Measurements from ENCODE around the gene GRXCR1.

GRXCR1 gene

GRCh38 chr4:42878863-42879262, 13.7 kb upstream of the GRXCR1 start:
- no CpG with 5 or more reads among the region's 3 CpGs for WGBS (ENCODE audit: extremely low coverage, insufficient coverage, insufficient read length)
- H3K4me2 ChIP-seq (ENCODE audit: low read length): no peak overlapping the region
- no peaks in the 10 kb centered on the region for H3K79me1 ChIP-seq (ENCODE audit: low read length)
- H3K23ac ChIP-seq (ENCODE audit: low read length): no peak overlapping the region
- H3K4me1 ChIP-seq (ENCODE audit: control insufficient read depth in 1 of 2, insufficient read depth in 2 of 2, low read length in 2 of 2): no peaks in the 10 kb centered on the region
- no peak overlapping the region for H4K91ac ChIP-seq (ENCODE audit: low read depth, low read length)
- no peak overlapping the region for H3K14ac ChIP-seq (ENCODE audit: low read length)
- no peak for DNase-seq
- no peak overlapping the region for H3K27ac ChIP-seq (ENCODE audit: low read depth, low read length)
- H3K9ac ChIP-seq (ENCODE audit: low read length): no peak overlapping the region
- H3K18ac ChIP-seq (ENCODE audit: low read length): no peak overlapping the region
- no peak overlapping the region for H4K8ac ChIP-seq (ENCODE audit: low read depth, low read length)
- H2AFZ ChIP-seq (ENCODE audit: insufficient read depth, low read length, poor library complexity): no peak overlapping the region
- no peak overlapping the region for H4K12ac ChIP-seq (ENCODE audit: low read depth, low read length)
- no peaks in the 10 kb centered on the region for H3K27me3 ChIP-seq (ENCODE audit: insufficient read depth, low read length)
- no peak overlapping the region for H2AK5ac ChIP-seq (ENCODE audit: low read length)
- H2BK120ac ChIP-seq (ENCODE audit: insufficient read depth, low read length, poor library complexity): no peak overlapping the region
- no peaks in the 10 kb centered on the region for H3K79me2 ChIP-seq (ENCODE audit: control insufficient read depth, insufficient read depth, low read length, poor library complexity)
- no peaks in the 10 kb centered on the region for H3K36me3 ChIP-seq (ENCODE audit: control insufficient read depth in 1 of 2, insufficient read depth in 2 of 2, low read length in 2 of 2)
- no peak overlapping the region for H2BK5ac ChIP-seq (ENCODE audit: low read depth, low read length, poor library complexity)
- no peak overlapping the region for H3K4ac ChIP-seq (ENCODE audit: low read depth, low read length)
- no peak overlapping the region for H3K4me3 ChIP-seq (ENCODE audit: low read depth, low read length)
- no peaks in the 10 kb centered on the region for H3K9me3 ChIP-seq (ENCODE audit: insufficient read depth, low read depth, low read length)
- H2BK12ac ChIP-seq (ENCODE audit: low read length): no peak overlapping the region

- Histone ChIP-seq H2BK12ac (ENCODE audit: low read length) (no peak overlapping the region), H3K4me2 (ENCODE audit: low read length) (no peak overlapping the region), H4K8ac (ENCODE audit: low read depth, low read length) (no peak overlapping the region), H4K91ac (ENCODE audit: low read depth, low read length) (no peak overlapping the region), H4K12ac (ENCODE audit: low read depth, low read length) (no peak overlapping the region), H3K23ac (ENCODE audit: low read length) (no peak overlapping the region), H3K18ac (ENCODE audit: low read length) (no peak overlapping the region), H2AK5ac (ENCODE audit: low read length) (no peak overlapping the region), H2BK5ac (ENCODE audit: low read depth, low read length, poor library complexity) (no peak overlapping the region), H3K36me3 (ENCODE audit: control insufficient read depth in 1 of 2, insufficient read depth in 2 of 2, low read length in 2 of 2) (no peaks in the 10 kb centered on the region), H3K79me1 (ENCODE audit: low read length) (no peaks in the 10 kb centered on the region), H3K9ac (ENCODE audit: low read length) (no peak overlapping the region), H3K4me3 (ENCODE audit: low read depth, low read length) (no peak overlapping the region), H3K27ac (ENCODE audit: low read depth, low read length) (no peak overlapping the region), H3K4me1 (ENCODE audit: control insufficient read depth in 1 of 2, insufficient read depth in 2 of 2, low read length in 2 of 2) (no peaks in the 10 kb centered on the region), H3K27me3 (ENCODE audit: insufficient read depth, low read length) (no peaks in the 10 kb centered on the region), H2AFZ (ENCODE audit: insufficient read depth, low read length, poor library complexity) (no peak overlapping the region), H2BK120ac (ENCODE audit: insufficient read depth, low read length, poor library complexity) (no peak overlapping the region), H3K14ac (ENCODE audit: low read length) (no peak overlapping the region), H3K4ac (ENCODE audit: low read depth, low read length) (no peak overlapping the region), H3K9me3 (ENCODE audit: insufficient read depth, low read depth, low read length) (no peaks in the 10 kb centered on the region), H3K79me2 (ENCODE audit: control insufficient read depth, insufficient read depth, low read length, poor library complexity) (no peaks in the 10 kb centered on the region)
- no peak for DNase-seq
- no CpG with 5 or more reads among the region's 2 CpGs for WGBS (ENCODE audit: extremely low coverage, insufficient coverage, insufficient read length)
Measured at GRCh38 chr4:42881253-42881652, 11.3 kb upstream of the GRXCR1 start.

GRCh38 chr4:42891644-42892043, 869 bp upstream of the GRXCR1 start:
- Histone ChIP-seq H3K9me3 (ENCODE audit: insufficient read depth, low read depth, low read length) (no peaks in the 10 kb centered on the region), H3K79me1 (ENCODE audit: low read length) (no peaks in the 10 kb centered on the region), H2BK120ac (ENCODE audit: insufficient read depth, low read length, poor library complexity) (no peak overlapping the region), H3K4ac (ENCODE audit: low read depth, low read length) (no peak overlapping the region), H2AFZ (ENCODE audit: insufficient read depth, low read length, poor library complexity) (no peak overlapping the region), H3K27ac (ENCODE audit: low read depth, low read length) (no peak overlapping the region), H4K91ac (ENCODE audit: low read depth, low read length) (no peak overlapping the region), H2BK5ac (ENCODE audit: low read depth, low read length, poor library complexity) (no peak overlapping the region), H3K4me2 (ENCODE audit: low read length) (no peak overlapping the region), H2AK5ac (ENCODE audit: low read length) (no peak overlapping the region), H3K27me3 (ENCODE audit: insufficient read depth, low read length) (no peaks in the 10 kb centered on the region), H3K14ac (ENCODE audit: low read length) (no peak overlapping the region), H3K4me3 (ENCODE audit: low read depth, low read length) (no peak overlapping the region), H3K4me1 (ENCODE audit: control insufficient read depth in 1 of 2, insufficient read depth in 2 of 2, low read length in 2 of 2) (no peaks in the 10 kb centered on the region), H2BK12ac (ENCODE audit: low read length) (no peak overlapping the region), H4K8ac (ENCODE audit: low read depth, low read length) (no peak overlapping the region), H3K36me3 (ENCODE audit: control insufficient read depth in 1 of 2, insufficient read depth in 2 of 2, low read length in 2 of 2) (no peaks in the 10 kb centered on the region), H3K23ac (ENCODE audit: low read length) (no peak overlapping the region), H3K79me2 (ENCODE audit: control insufficient read depth, insufficient read depth, low read length, poor library complexity) (no peaks in the 10 kb centered on the region), H4K12ac (ENCODE audit: low read depth, low read length) (no peak overlapping the region), H3K18ac (ENCODE audit: low read length) (no peak overlapping the region), H3K9ac (ENCODE audit: low read length) (no peak overlapping the region)
- no CpG with 5 or more reads among the region's 2 CpGs for WGBS (ENCODE audit: extremely low coverage, insufficient coverage, insufficient read length)
- no peak for DNase-seq

- no peak overlapping the region for H3K4me2 ChIP-seq (ENCODE audit: low read length)
- H3K14ac ChIP-seq (ENCODE audit: low read length): no peak overlapping the region
- no peaks in the 10 kb centered on the region for H3K4me1 ChIP-seq (ENCODE audit: control insufficient read depth in 1 of 2, insufficient read depth in 2 of 2, low read length in 2 of 2)
- no peaks in the 10 kb centered on the region for H3K27me3 ChIP-seq (ENCODE audit: insufficient read depth, low read length)
- H2AK5ac ChIP-seq (ENCODE audit: low read length): no peak overlapping the region
- no peaks in the 10 kb centered on the region for H3K79me1 ChIP-seq (ENCODE audit: low read length)
- H3K23ac ChIP-seq (ENCODE audit: low read length): no peak overlapping the region
- no peak for DNase-seq
- no peak overlapping the region for H3K27ac ChIP-seq (ENCODE audit: low read depth, low read length)
- H3K9me3 ChIP-seq (ENCODE audit: insufficient read depth, low read depth, low read length): no peaks in the 10 kb centered on the region
- H4K8ac ChIP-seq (ENCODE audit: low read depth, low read length): no peak overlapping the region
- H2BK5ac ChIP-seq (ENCODE audit: low read depth, low read length, poor library complexity): no peak overlapping the region
- no peak overlapping the region for H4K12ac ChIP-seq (ENCODE audit: low read depth, low read length)
- no peak overlapping the region for H3K9ac ChIP-seq (ENCODE audit: low read length)
- H2BK120ac ChIP-seq (ENCODE audit: insufficient read depth, low read length, poor library complexity): no peak overlapping the region
- H2BK12ac ChIP-seq (ENCODE audit: low read length): no peak overlapping the region
- no peaks in the 10 kb centered on the region for H3K79me2 ChIP-seq (ENCODE audit: control insufficient read depth, insufficient read depth, low read length, poor library complexity)
- no peaks in the 10 kb centered on the region for H3K36me3 ChIP-seq (ENCODE audit: control insufficient read depth in 1 of 2, insufficient read depth in 2 of 2, low read length in 2 of 2)
- no peak overlapping the region for H3K4ac ChIP-seq (ENCODE audit: low read depth, low read length)
- no peak overlapping the region for H4K91ac ChIP-seq (ENCODE audit: low read depth, low read length)
- no peak overlapping the region for H2AFZ ChIP-seq (ENCODE audit: insufficient read depth, low read length, poor library complexity)
- no peak overlapping the region for H3K18ac ChIP-seq (ENCODE audit: low read length)
- no peak overlapping the region for H3K4me3 ChIP-seq (ENCODE audit: low read depth, low read length)
Measured at GRCh38 chr4:42895452-42895851, 2.9 kb downstream of the GRXCR1 start.

GRCh38 chr4:42904986-42905385, 12.5 kb downstream of the GRXCR1 start:
- H3K4me1 ChIP-seq (ENCODE audit: control insufficient read depth in 1 of 2, insufficient read depth in 2 of 2, low read length in 2 of 2): no peaks in the 10 kb centered on the region
- H3K4me3 ChIP-seq (ENCODE audit: low read depth, low read length): no peak overlapping the region
- H3K36me3 ChIP-seq (ENCODE audit: control insufficient read depth in 1 of 2, insufficient read depth in 2 of 2, low read length in 2 of 2): no peaks in the 10 kb centered on the region
- no peaks in the 10 kb centered on the region for H3K79me2 ChIP-seq (ENCODE audit: control insufficient read depth, insufficient read depth, low read length, poor library complexity)
- H2BK12ac ChIP-seq (ENCODE audit: low read length): no peak overlapping the region
- H3K27me3 ChIP-seq (ENCODE audit: insufficient read depth, low read length): no peaks in the 10 kb centered on the region
- H2BK120ac ChIP-seq (ENCODE audit: insufficient read depth, low read length, poor library complexity): no peak overlapping the region
- H2BK5ac ChIP-seq (ENCODE audit: low read depth, low read length, poor library complexity): no peak overlapping the region
- no peak overlapping the region for H3K4me2 ChIP-seq (ENCODE audit: low read length)
- H4K91ac ChIP-seq (ENCODE audit: low read depth, low read length): no peak overlapping the region
- H3K23ac ChIP-seq (ENCODE audit: low read length): no peak overlapping the region
- H3K18ac ChIP-seq (ENCODE audit: low read length): no peak overlapping the region
- no peak overlapping the region for H3K9ac ChIP-seq (ENCODE audit: low read length)
- H2AFZ ChIP-seq (ENCODE audit: insufficient read depth, low read length, poor library complexity): no peak overlapping the region
- H4K12ac ChIP-seq (ENCODE audit: low read depth, low read length): no peak overlapping the region
- DNase-seq: no peak
- WGBS (ENCODE audit: extremely low coverage, insufficient coverage, insufficient read length): no CpG with 5 or more reads among the region's 5 CpGs
- H3K27ac ChIP-seq (ENCODE audit: low read depth, low read length): no peak overlapping the region
- no peaks in the 10 kb centered on the region for H3K79me1 ChIP-seq (ENCODE audit: low read length)
- peaks cover 2% of the 10 kb centered on the region for H3K9me3 ChIP-seq (ENCODE audit: insufficient read depth, low read depth, low read length)
- no peak overlapping the region for H3K14ac ChIP-seq (ENCODE audit: low read length)
- H3K4ac ChIP-seq (ENCODE audit: low read depth, low read length): no peak overlapping the region
- H4K8ac ChIP-seq (ENCODE audit: low read depth, low read length): no peak overlapping the region
- H2AK5ac ChIP-seq (ENCODE audit: low read length): no peak overlapping the region

Measured in trophoblast cell (in vitro differentiated cells and primary cell).